ENCODE data around the gene DIP2C. TPM values are rescaled to one million over a fixed set of nuclear protein-coding genes. Genes with fewer than 3 reads are reported as not detected.
"Not testable (repeated sequence)": the region's sequence is repeated elsewhere in the genome, so short reads cannot be mapped to it uniquely, and the experiment has no call there.

Gene DIP2C
- total RNA-seq, 1 donor from 2014 or later, result 10.1 TPM

GRCh38 chr10:660413-660969, 29.0 kb downstream of the DIP2C start:
- peak overlapping the region; percentile 70 for H3K27ac Mint-ChIP-seq
- Histone ChIP-seq H3K36me3 (no peaks in the 10 kb centered on the region), H3K4me1 (peaks cover 34% of the 10 kb centered on the region), H3K4me2 (no peak overlapping the region), H3F3A (ENCODE audit: low read depth) (peaks cover 6% of the 10 kb centered on the region), H2AFZ (replicated peaks) (no peak overlapping the region), H3K4me3 (no peak overlapping the region), H3K27me3 (no peaks in the 10 kb centered on the region), H3K27ac (no peak overlapping the region), H3K79me2 (ENCODE audit: low read depth) (peaks cover 81% of the 10 kb centered on the region), H4K20me1 (ENCODE audit: low read depth) (peaks cover 87% of the 10 kb centered on the region), H3K9ac (no peak overlapping the region), H3K9me3 (ENCODE audit: low read depth) (no peaks in the 10 kb centered on the region)
- peaks cover 48% of the 10 kb centered on the region for H3K4me1 Mint-ChIP-seq
- H3K9me3 Mint-ChIP-seq, result peaks cover 1% of the 10 kb centered on the region
- DNase-seq (ENCODE audit: low spot score), result no peak
- H3K36me3 Mint-ChIP-seq, result peaks cover 2% of the 10 kb centered on the region
- TF ChIP-seq CTCF (IDR thresholded peaks at IDR 0.05), result no peak
- no peak for TF ChIP-seq EZH2 (IDR thresholded peaks at IDR 0.05)
- no peak for TF ChIP-seq EZH2phosphoT487 (IDR thresholded peaks at IDR 0.05)
- peaks cover 4% of the 10 kb centered on the region for H3K27me3 Mint-ChIP-seq (ENCODE audit: insufficient read depth, low read depth)
- no peak overlapping the region for H3K4me3 Mint-ChIP-seq

- Mint-ChIP-seq H3K27me3 (ENCODE audit: insufficient read depth, low read depth) (peaks cover 4% of the 10 kb centered on the region), H3K36me3 (no peaks in the 10 kb centered on the region), H3K9me3 (no peaks in the 10 kb centered on the region), H3K4me1 (peaks cover 47% of the 10 kb centered on the region), H3K27ac (peak overlapping the region; percentile 95), H3K4me3 (peak overlapping the region; percentile 46)
- Histone ChIP-seq H3K27ac (no peak overlapping the region), H3K79me2 (ENCODE audit: low read depth) (peaks cover 74% of the 10 kb centered on the region), H3F3A (ENCODE audit: low read depth) (peaks cover 6% of the 10 kb centered on the region), H2AFZ (replicated peaks) (no peak overlapping the region), H3K27me3 (no peaks in the 10 kb centered on the region), H3K4me3 (no peak overlapping the region), H3K9ac (no peak overlapping the region), H3K36me3 (no peaks in the 10 kb centered on the region), H4K20me1 (ENCODE audit: low read depth) (peaks cover 87% of the 10 kb centered on the region), H3K4me1 (peaks cover 34% of the 10 kb centered on the region), H3K9me3 (ENCODE audit: low read depth) (no peaks in the 10 kb centered on the region), H3K4me2 (no peak overlapping the region)
- TF ChIP-seq EZH2phosphoT487 (IDR thresholded peaks at IDR 0.05) (no peak), EZH2 (IDR thresholded peaks at IDR 0.05) (no peak), CTCF (IDR thresholded peaks at IDR 0.05) (no peak)
- DNase-seq (ENCODE audit: low spot score), result no peak
These were observed 29.8 kb downstream of the DIP2C start for GRCh38 chr10:659688-660141.

DNA sequence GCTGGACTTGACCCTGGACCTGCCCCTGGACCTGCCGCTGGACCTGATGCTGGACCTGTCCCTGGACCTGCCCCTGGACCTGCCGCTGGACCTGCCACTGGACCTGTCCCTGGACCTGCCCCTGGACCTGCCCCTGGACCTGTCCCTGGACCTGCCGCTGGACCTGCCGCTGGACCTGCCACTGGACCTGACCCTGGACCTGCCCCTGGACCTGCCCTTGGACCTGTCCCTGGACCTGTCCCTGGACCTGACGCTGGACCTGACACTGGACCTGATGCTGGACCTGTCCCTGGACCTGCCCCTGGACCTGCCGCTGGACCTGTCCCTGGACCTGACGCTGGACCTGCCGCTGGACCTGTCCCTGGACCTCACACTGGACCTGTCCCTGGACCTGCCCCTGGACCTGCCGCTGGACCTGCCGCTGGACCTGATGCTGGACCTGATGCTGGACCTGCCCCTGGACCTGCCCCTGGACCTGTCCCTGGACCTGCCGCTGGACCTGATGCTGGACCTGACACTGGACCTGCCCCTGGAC, 31.6 kb downstream of the DIP2C start:
- H3K79me2 ChIP-seq (ENCODE audit: low read depth), result peaks cover 71% of the 10 kb centered on the region
- peaks cover 41% of the 10 kb centered on the region for H3K4me1 Mint-ChIP-seq

GRCh38 chr10:656883-657282, 32.6 kb downstream of the DIP2C start:
- H4K20me1 ChIP-seq (ENCODE audit: low read depth), result peaks cover 89% of the 10 kb centered on the region
- H3K4me3 Mint-ChIP-seq, result no peak overlapping the region
- H3K4me1 ChIP-seq, result peaks cover 18% of the 10 kb centered on the region

More for the DNA sequence above, 31.6 kb downstream of the DIP2C start:
- H2AFZ ChIP-seq (replicated peaks); H3K36me3 ChIP-seq; H3K36me3 Mint-ChIP-seq; H3K27ac Mint-ChIP-seq; H3K9me3 ChIP-seq (ENCODE audit: low read depth); H3K4me3 Mint-ChIP-seq; H3K9ac ChIP-seq; H3F3A ChIP-seq (ENCODE audit: low read depth); H3K4me2 ChIP-seq; H3K4me3 ChIP-seq; DNase-seq (ENCODE audit: low spot score); H3K9me3 Mint-ChIP-seq; H3K27me3 ChIP-seq; H3K27ac ChIP-seq; H3K27me3 Mint-ChIP-seq (ENCODE audit: insufficient read depth, low read depth): not testable (repeated sequence)
- Histone ChIP-seq H3K4me1 (peaks cover 18% of the 10 kb centered on the region), H4K20me1 (ENCODE audit: low read depth) (peaks cover 89% of the 10 kb centered on the region)

More at GRCh38 chr10:656883-657282, 32.6 kb downstream of the DIP2C start:
- Histone ChIP-seq H3K36me3 (no peaks in the 10 kb centered on the region), H2AFZ (replicated peaks) (no peak overlapping the region), H3K4me3 (no peak overlapping the region), H3F3A (ENCODE audit: low read depth) (no peaks in the 10 kb centered on the region), H3K9ac (no peak overlapping the region), H3K27me3 (no peaks in the 10 kb centered on the region), H3K9me3 (ENCODE audit: low read depth) (no peaks in the 10 kb centered on the region), H3K4me2 (no peak overlapping the region), H3K79me2 (ENCODE audit: low read depth) (peaks cover 71% of the 10 kb centered on the region), H3K27ac (no peak overlapping the region)
- Mint-ChIP-seq H3K4me1 (peaks cover 37% of the 10 kb centered on the region), H3K9me3 (no peaks in the 10 kb centered on the region), H3K27me3 (ENCODE audit: insufficient read depth, low read depth) (peaks cover 3% of the 10 kb centered on the region), H3K27ac (no peak overlapping the region), H3K36me3 (no peaks in the 10 kb centered on the region)
- DNase-seq (ENCODE audit: low spot score), result no peak
- TF ChIP-seq CTCF (IDR thresholded peaks at IDR 0.05) (no peak), EZH2phosphoT487 (IDR thresholded peaks at IDR 0.05) (no peak), EZH2 (IDR thresholded peaks at IDR 0.05) (no peak)

Measured in neural progenitor cell (in vitro differentiated cells).